ENCODE measurements around the gene DGKI.

DNA sequence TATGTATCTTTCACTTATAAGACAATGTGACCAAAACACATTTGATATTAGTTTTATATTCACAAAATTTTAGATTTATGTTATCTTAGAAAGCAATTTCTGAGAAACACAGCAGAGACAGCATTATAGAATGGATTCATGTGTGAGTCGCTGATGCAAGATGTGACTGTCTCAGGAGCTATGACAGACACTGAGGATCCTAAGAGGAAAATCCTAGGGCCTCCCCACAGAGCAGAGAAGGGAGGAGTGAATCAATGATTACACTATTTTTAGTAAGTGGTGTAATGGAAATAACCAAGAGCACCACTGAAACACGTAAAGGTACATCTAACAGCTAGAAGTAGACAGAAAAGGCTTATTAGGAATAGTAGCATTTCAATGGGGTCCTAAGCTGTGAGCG is 299.3 kb downstream of the DGKI start:
- no peak for TF ChIP-seq POLR2A (IDR thresholded peaks at IDR 0.05)
- TF ChIP-seq, protein P1, sequence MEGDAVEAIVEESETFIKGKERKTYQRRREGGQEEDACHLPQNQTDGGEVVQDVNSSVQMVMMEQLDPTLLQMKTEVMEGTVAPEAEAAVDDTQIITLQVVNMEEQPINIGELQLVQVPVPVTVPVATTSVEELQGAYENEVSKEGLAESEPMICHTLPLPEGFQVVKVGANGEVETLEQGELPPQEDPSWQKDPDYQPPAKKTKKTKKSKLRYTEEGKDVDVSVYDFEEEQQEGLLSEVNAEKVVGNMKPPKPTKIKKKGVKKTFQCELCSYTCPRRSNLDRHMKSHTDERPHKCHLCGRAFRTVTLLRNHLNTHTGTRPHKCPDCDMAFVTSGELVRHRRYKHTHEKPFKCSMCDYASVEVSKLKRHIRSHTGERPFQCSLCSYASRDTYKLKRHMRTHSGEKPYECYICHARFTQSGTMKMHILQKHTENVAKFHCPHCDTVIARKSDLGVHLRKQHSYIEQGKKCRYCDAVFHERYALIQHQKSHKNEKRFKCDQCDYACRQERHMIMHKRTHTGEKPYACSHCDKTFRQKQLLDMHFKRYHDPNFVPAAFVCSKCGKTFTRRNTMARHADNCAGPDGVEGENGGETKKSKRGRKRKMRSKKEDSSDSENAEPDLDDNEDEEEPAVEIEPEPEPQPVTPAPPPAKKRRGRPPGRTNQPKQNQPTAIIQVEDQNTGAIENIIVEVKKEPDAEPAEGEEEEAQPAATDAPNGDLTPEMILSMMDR (IDR thresholded peaks at IDR 0.05) = no peak

All from thyroid gland (tissue), 4 donors.